Lower leg skin (tissue), 3 donors: ENCODE results near the gene GLDN.

ENCODE experiments used
- CTCF ChIP-seq, 3 donors: fragments of 450-650 bp; IDR thresholded peaks; one replicate each; pipeline ENCODE4 v1.5.1; 2016; ENCODE audit warnings: antibody characterized with exemption in 3 of 3, mild to moderate bottlenecking in 3 of 3, moderate library complexity in 2 of 3
- POLR2A ChIP-seq, 2 donors: fragments of 450-650 bp; IDR thresholded peaks; one replicate each; pipeline ENCODE4 v1.6.1; 2016 to 2017; ENCODE audit warnings: antibody characterized with exemption in 2 of 2, mild to moderate bottlenecking in 1 of 2, moderate library complexity in 1 of 2

- no peak for TF ChIP-seq CTCF (IDR thresholded peaks at IDR 0.05)
- TF ChIP-seq POLR2A (IDR thresholded peaks at IDR 0.05): no peak
Observed at GRCh38 chr15:51405693-51406523, 64.5 kb downstream of the GLDN start.
